Measurements from ENCODE around the gene PCDHA2. TPM values are rescaled to one million over a fixed set of nuclear protein-coding genes. Genes with fewer than 3 reads are reported as not detected.

The PCDHA2 gene
- total and polyA plus RNA-seq, 2 of the 8 experiments (the other 6 are each of a cell fraction or from before 2014, with no cell fraction given) = 0.86 to 1.9 TPM

GRCh38 chr5:140827704-140828361 is 33.2 kb downstream of the PCDHA2 start, which contains the start of gene PCDHA6 (continued):
- no peak for TF ChIP-seq EP300 (IDR thresholded peaks at IDR 0.05; ENCODE audit: borderline replicate concordance in 1 of 2, low read depth in 2 of 2, low read length in 2 of 2)
- TF ChIP-seq, protein P1, sequence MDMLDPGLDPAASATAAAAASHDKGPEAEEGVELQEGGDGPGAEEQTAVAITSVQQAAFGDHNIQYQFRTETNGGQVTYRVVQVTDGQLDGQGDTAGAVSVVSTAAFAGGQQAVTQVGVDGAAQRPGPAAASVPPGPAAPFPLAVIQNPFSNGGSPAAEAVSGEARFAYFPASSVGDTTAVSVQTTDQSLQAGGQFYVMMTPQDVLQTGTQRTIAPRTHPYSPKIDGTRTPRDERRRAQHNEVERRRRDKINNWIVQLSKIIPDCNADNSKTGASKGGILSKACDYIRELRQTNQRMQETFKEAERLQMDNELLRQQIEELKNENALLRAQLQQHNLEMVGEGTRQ (IDR thresholded peaks at IDR 0.05; ENCODE audit: low read length) = no peak
- TF ChIP-seq CBX8 (IDR thresholded peaks at IDR 0.05; ENCODE audit: borderline replicate concordance, low read depth, low read length) = no peak
- no peak for TF ChIP-seq RNF2 (IDR thresholded peaks at IDR 0.05; ENCODE audit: borderline replicate concordance, low read depth, low read length, missing control alignments, poor library complexity, severe bottlenecking)
- TF ChIP-seq CTCF (IDR thresholded peaks at IDR 0.05; ENCODE audit: control extremely low read depth in 1 of 3, insufficient read depth in 1 of 3, low read depth in 1 of 3, low read length in 3 of 3) = no peak
- no peak for TF ChIP-seq RXRA (IDR thresholded peaks at IDR 0.05; ENCODE audit: insufficient read depth, low read depth, low read length)
